Thyroid gland (tissue), 4 donors: Measurements from ENCODE around the gene CST11.

ENCODE experiments used
- POLR2A ChIP-seq, 2 donors: fragments of 450-650 bp; IDR thresholded peaks; one replicate each; pipeline ENCODE4 v1.6.1; 2017; ENCODE audit warnings: antibody characterized with exemption in 2 of 2, mild to moderate bottlenecking in 2 of 2, moderate library complexity in 1 of 2
- TF ChIP-seq, protein P1 (sequence below), 6 experiments: fragments of 200-600 bp in 3 of 6; fragments of 450-650 bp in 3 of 6; sonication (generic) in 3 of 6; IDR thresholded peaks; one replicate each; pipeline ENCODE4 v1.5.1; 2016 to 2019; ENCODE audit warnings: antibody characterized with exemption in 6 of 6, mild to moderate bottlenecking in 2 of 6, inconsistent platforms in 1 of 6, moderate library complexity in 1 of 6

GRCh38 chr20:23490817-23491216 is 38.1 kb upstream of the CST11 start, which contains the start of gene CST8:
- TF ChIP-seq, protein P1, sequence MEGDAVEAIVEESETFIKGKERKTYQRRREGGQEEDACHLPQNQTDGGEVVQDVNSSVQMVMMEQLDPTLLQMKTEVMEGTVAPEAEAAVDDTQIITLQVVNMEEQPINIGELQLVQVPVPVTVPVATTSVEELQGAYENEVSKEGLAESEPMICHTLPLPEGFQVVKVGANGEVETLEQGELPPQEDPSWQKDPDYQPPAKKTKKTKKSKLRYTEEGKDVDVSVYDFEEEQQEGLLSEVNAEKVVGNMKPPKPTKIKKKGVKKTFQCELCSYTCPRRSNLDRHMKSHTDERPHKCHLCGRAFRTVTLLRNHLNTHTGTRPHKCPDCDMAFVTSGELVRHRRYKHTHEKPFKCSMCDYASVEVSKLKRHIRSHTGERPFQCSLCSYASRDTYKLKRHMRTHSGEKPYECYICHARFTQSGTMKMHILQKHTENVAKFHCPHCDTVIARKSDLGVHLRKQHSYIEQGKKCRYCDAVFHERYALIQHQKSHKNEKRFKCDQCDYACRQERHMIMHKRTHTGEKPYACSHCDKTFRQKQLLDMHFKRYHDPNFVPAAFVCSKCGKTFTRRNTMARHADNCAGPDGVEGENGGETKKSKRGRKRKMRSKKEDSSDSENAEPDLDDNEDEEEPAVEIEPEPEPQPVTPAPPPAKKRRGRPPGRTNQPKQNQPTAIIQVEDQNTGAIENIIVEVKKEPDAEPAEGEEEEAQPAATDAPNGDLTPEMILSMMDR (IDR thresholded peaks at IDR 0.05): no peak
- TF ChIP-seq POLR2A (IDR thresholded peaks at IDR 0.05): no peak
